GM21360 (cell line): ENCODE measurements around the gene MAGEC1.
"Not testable (repeated sequence)": the region's sequence is repeated elsewhere in the genome, so short reads cannot be mapped to it uniquely, and the experiment has no call there.

Experiments used
- ATAC-seq: cut with Tn5 transposase; IDR thresholded peaks from one replicate; pipeline ENCODE4 v1.9.1; 2021; ENCODE audit warnings: mild to moderate bottlenecking, moderate library complexity; ENCODE audit not compliant: unreplicated experiment

The MAGEC1 gene, protein sequence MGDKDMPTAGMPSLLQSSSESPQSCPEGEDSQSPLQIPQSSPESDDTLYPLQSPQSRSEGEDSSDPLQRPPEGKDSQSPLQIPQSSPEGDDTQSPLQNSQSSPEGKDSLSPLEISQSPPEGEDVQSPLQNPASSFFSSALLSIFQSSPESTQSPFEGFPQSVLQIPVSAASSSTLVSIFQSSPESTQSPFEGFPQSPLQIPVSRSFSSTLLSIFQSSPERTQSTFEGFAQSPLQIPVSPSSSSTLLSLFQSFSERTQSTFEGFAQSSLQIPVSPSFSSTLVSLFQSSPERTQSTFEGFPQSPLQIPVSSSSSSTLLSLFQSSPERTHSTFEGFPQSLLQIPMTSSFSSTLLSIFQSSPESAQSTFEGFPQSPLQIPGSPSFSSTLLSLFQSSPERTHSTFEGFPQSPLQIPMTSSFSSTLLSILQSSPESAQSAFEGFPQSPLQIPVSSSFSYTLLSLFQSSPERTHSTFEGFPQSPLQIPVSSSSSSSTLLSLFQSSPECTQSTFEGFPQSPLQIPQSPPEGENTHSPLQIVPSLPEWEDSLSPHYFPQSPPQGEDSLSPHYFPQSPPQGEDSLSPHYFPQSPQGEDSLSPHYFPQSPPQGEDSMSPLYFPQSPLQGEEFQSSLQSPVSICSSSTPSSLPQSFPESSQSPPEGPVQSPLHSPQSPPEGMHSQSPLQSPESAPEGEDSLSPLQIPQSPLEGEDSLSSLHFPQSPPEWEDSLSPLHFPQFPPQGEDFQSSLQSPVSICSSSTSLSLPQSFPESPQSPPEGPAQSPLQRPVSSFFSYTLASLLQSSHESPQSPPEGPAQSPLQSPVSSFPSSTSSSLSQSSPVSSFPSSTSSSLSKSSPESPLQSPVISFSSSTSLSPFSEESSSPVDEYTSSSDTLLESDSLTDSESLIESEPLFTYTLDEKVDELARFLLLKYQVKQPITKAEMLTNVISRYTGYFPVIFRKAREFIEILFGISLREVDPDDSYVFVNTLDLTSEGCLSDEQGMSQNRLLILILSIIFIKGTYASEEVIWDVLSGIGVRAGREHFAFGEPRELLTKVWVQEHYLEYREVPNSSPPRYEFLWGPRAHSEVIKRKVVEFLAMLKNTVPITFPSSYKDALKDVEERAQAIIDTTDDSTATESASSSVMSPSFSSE

DNA sequence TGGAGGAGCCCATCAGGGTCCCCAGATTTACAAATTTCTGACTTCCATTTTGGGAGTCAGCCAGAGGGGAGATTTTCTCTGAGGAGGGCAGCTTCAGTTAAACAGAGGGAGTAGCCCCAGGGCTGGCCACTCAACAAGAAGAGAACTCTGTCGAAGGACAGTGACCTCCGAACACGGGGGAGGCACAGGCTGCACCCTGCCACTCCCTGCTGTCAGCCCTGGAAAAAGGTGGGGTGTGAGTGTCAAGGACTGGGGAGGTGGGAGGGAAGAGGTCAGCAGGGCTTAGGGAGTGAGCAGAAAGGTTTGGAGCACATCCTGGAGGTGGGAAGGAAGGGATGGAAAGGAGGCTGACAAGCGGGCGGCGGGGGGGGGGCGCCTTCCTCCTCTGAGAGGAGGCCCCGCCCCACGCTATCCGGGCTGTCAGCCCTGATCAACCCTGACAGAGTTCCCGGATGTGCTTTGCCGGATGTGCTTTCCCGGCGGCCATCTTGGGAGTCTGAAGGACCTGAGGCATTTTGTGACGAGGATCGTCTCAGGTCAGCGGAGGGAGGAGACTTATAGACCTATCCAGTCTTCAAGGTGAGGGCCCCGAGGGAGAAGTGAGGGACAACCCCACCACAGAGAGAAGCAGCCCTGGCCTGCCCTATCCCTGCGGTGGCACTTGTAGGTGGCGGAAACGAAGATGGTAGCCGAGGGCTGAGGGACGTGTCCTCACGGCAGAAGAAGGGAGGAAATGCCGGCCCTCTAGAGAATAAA is at the start of gene MAGEC1:
Gene MAGEC1 (plus strand): TSS at position 495 of the 756 bp plus-strand sequence. CDS start 1,179 bp downstream, outside the sequence.
- no peak for ATAC-seq

DNA sequence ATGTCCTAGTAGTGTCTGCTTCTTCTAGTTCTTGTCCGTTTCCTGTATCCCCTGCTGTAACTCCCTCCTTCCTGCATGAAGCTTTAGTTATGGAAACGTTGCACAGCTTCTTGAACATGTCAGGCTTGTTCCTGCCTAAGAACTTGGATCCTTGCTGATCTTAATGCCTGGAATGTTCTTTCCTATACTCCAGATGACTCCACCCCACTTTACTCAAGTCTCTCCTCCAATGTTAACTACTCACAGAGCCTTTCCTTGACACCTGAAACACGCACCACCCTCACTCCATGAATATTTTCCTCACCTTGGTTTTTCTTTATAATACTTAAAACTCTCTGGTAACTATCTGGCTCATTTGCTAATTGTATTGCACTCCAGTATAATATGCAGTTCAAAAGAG is 46.2 kb upstream of the MAGEC1 start:
- ATAC-seq: no peak

DNA sequence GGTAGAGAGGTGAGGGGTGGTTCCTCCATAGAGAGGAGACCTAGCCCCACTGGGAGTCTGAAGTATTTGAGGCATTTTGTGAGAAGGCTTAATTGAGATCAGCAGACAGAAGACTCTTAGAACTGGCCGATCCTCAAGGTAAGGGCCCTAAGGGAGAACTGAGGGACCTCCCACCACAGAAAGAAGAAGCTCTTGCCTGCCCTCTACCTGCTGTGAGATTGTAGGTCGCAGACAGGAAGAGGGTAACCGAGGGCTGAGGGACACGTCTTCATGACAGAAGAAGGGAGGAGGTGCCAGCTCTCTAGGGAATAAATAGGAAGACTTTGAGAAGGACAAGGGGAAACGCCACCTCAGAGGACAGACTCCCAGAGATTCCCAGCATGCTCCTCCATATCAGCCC is 24.1 kb upstream of the MAGEC1 start:
- no peak for ATAC-seq

DNA sequence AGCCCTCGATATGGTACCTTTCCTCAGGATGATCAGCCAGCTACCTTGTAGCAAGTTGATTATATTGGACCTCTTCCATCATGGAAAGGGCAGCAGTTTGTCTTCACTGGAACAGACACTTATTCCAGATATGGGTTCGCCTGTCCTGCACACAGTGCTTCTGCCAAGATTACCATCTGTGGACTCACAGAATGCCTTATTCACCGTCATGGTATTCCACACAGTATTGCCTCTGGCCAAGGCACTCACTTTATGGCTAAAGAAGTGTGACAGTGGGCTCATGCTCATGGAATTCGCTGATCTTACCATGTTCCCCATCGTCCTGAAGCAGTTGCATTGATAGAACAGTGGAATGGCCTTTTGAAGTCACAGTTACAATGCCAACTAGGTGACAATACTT is 14.9 kb upstream of the MAGEC1 start:
- ATAC-seq: not testable (repeated sequence)

DNA sequence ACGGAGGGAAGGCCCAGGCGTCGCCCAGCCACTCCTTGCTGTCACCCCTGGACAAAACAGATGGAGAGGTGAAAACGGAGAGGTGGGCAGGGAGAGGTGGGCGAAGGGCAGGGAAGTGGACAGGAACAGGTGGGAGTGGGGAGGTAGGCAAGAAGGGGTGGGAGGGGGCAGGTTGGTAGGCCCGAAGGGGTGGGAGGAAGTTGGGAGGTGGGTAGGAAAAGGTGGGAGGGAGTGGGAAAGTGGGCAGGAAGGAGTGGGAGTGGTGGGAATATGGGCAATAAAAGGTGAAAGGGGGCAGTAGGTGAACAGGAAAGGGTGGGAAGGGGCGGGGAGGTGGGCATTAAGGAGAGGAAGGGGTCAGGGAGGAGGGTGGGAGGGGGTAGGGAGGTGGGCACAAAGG is 9.0 kb upstream of the MAGEC1 start:
- no peak for ATAC-seq

DNA sequence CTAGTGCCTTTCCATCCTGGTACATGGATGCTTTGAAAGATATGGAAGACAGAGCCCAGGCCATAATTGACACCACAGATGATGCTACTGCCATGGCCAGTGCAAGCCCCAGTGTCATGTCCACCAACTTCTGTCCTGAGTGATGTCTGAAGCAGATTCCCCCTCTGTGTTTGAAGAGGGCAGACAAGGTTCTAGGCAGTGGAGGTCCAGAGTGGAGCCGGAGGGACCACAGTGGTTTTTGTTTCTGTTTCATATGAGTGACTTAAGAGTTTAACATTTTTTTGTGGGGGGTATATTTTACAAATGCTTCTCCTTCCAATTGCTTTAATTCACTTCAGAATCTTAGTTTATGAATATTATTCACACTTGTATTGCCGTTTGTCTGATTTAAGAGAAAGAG is 6.0 kb upstream of the MAGEC1 start:
- ATAC-seq: no peak

DNA sequence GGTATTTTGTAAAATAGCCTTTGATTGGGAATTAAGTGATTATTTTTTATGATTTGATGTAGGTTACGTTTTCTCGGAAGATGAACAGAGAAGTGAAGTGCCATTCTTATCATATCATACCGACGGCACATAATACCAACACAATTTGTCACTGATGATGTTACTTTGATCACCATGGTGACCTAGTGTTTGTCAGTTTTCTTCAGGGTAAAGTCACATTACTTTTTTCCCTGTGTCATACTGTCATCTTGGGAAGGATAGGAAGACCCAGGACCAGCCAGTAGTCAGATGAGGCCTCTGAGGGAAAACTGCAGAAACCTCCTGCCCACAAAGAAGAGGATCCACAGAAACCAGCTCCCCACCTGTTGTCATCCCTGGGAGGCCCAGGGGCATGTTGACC is 1.3 kb upstream of the MAGEC1 start:
- ATAC-seq: no peak

DNA sequence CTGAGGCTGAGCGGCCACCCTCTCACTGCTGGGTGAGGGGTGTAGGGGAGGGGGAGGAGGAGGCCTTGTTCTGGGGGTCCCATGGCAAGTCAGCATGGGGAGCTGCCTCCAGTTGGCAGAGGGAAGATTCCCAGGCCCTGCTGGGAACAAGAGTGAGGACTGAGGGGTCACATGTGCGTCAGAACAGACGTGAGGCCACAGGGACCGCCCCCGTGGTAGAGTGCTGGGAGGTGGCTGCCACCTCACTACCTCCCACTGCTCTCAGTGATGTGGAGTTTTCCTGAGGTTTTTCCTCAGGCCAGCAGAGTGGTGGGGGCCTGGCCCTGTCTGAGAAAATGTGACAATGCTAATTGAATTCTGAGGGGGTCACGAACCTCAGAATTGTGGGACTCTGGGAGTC is 568 bp downstream of the MAGEC1 start:
- ATAC-seq: no peak

DNA sequence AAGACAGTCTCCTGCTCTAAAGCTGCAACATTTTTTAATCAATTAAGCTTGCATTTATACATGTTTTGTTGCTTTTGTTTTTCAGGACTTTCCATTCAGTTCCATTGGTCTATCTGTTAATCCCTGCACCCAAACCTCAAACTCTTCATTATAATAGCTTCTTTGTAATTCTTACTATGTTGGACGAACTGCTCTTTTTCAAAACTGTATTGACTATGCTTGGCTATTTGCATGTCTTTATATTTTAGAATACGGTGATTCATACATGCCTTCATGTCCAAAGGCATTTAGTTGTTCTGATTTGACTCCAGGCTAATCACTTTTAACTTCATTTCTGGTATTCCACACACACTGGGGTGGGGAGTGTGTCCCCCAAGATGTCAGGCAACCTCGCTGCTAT is 14.1 kb downstream of the MAGEC1 start:
- no peak for ATAC-seq

DNA sequence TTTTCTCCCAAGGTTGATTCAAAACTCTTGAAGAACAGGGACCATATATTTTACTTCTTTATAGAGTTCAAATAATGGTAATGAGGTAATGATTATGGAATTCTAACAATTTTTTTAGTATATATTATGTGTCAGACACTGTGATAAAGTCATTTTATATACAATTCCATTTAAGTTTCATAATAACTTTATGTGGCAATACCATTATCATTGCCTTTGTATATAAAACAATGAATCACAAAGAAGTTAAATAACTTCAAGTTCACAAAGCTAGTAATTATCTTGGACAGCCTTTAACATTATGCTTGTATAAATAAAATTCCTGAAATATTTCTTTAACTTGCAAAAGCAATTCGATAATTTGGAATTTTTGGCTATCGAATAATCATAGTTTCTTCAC is 20.6 kb downstream of the MAGEC1 start:
- ATAC-seq: no peak

DNA sequence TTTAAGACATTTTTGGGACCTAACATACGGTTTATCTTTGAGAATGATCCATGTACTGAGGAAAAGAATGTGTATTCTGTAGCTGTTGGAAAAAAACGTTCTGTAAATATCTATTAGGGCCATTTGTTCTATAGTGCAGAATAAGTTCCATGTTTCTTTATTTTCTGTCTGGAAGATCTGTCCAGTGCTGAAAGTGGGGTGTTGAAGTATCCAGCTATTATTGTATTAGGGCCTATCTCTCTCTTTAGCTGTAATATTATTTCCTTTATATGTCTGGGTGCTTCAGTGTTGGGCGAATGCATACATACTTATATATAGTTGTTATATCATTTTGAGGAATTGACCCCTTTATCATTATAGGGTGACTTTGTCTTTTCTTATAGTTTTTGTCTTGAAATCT is 24.7 kb downstream of the MAGEC1 start:
- no peak for ATAC-seq

DNA sequence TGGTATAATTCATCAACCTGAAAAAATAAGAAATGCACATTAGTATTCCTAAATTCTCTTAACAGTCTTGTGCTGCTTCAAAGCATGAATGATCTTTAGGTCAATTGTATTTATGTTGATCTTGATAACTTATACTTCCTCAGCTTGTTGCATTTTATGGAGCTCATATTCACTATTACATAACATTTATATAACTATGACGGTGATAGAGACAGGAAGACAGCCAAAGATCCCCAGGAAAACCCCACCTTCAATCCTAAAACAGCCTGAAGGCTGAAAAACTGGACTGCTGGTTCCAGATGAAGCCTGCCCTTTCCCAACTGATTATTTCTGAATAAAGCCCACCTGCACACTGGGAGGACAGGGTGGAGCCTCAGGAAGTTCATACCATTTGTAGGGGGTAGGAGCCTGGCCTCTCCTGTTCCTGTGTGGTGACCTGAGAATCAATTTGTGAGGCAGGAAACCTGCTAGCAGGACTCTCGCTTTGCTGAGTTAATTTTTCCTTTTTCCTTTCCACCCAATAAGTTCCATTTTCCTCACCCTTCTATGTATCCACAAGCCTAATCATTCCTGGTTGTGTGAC is 30.5 kb downstream of the MAGEC1 start:
- ATAC-seq: no peak

DNA sequence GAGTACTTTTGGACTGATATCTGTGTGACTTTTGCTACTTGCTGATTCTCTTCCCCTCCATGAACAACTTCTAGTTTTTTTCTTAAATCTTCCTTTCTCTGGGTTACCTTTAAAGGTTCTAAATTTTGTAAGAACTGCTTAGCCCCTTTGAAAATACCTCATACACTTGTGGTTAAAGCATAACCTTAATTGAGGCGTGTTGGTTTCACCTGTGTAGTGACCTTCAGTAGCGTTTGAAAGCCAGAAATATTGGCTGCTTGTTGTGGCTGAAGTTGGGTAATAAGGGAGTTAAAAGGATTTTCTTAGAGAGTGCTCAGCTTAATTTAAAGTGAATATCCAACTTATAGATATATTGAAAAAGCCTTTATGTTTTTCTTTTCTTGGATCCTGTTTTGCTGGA is 32.0 kb downstream of the MAGEC1 start:
- no peak for ATAC-seq

DNA sequence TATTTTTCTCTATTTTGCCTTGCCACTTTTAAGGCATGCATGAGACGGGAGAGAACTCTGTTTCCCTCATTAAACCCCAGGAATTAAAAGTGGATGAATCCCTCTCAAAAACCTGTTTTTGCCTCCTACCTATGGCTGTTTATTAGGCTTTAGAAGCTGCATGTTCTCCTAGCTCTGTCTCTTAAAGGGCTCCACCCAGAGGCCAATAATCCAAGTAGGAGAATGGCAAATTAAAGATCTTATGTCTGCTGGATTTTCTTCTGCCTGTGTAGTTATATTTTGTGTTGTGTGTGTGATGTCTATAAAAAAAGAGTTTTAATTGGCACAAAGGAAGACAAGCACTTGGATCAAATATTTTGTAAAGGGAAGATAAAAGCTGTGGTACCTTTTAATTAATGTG is 32.4 kb downstream of the MAGEC1 start:
- no peak for ATAC-seq

DNA sequence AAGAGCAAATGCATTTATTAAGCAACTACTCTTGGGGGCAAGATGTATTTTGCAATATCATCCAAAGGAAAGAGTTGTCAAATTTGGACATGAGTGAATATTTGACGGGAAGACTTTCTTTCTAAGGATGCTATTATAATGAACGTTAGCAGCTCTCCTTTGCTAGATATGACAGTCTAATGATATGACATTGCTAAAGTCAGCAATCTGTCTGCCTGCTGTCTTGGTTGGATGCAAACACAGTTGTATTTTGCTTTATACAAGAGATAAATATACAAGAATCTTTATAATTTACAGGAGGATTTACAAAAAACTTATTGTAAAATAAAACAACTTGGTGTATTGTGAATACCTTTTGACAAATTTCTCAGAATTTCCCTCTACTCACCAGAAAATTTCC is 37.5 kb downstream of the MAGEC1 start:
- ATAC-seq: no peak

DNA sequence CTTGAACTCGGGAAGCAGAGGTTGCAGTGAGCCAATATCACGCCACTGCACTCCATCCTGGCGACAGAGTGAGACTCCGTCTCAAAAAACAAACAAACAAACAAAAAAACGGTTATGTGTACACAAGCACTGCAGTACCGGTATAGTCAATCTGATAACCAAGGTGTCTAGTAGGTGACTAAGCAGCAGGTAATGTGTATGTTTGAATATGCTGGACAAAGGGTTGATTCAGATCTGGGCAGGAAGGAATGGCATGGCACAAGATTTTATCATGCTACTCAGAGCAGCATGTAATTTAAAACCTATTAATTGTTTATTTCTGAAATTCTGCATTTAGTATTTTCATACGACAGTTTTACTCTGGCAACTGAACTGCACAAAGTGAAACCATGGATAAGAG is 41.7 kb downstream of the MAGEC1 start:
- no peak for ATAC-seq

DNA sequence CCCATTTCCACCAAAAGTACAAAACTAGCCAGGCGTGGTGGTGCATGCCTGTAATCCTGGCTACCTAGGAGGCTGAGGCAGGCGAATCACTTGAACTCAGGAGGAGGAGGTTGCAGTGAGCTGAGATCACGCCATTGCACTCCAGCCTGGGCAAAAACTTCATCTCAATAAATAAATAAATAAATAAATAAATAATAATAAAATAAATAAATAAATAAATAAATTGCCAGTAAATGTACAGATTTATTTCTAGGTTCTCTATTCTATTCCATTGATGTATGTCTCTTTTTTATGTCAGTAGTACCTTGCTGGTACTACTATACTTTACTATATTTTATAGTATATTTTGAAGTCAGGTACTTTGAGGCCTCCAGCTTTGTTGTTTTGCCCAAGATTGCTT is 43.7 kb downstream of the MAGEC1 start:
- ATAC-seq: no peak

DNA sequence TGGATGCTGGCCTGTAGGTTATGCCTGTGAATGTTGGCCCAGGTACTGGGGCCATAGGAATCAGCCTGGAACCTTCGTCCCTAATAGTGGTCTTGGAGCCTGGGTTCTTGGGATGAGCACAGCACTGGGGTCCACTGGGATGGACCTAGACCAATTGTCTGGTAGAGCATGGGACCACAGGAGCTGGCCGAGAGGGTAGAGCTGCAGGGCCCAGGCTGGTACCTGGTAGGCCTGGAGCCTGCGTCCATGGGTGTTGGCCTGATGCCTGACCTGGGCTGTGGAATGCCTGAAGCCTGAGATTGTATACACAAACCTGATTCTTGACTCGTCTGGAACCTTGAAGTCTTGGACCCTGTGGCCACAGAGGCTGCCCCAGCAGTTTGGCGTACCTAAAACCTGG is 48.9 kb downstream of the MAGEC1 start:
- ATAC-seq: no peak

DNA sequence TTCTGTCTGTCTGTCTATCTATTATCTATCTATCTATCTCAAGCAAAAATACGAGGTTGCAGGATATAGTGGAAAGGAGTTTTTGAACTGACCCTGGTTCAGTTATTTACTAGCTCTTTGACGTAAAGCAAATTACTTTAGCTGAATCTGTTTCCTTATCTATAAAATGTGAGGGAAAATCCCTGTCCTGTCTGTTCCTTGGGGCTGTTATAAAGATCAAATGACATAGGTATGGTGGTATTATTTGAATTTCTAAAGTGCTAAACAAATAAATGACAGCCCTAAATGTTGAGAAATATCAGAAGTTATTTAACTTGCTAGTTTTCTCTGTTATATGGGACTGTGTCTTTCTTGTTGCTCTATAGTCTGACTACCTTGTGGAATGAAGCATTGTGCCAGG is 55.0 kb downstream of the MAGEC1 start:
- ATAC-seq: no peak
